ENCODE measurements around the gene DPYD.

The DPYD gene

DNA sequence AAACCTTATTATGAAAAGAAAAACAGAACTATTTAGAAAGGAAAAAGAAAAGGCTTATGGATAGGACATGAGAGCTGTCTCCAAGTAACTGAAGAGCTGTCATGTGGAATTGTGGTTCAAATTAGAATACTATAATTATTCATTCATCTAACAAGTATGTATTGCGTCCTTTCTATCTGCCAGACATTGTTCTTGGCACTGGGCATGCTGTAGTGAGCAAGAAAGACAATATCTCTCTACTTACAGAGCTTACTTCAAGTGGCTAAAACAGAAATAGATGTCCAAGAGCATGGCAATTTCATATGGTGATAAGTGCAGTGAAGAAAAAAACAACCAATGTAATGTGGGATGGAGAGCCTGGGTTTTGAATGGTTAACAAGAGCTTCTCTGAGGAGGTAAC, 413.0 kb downstream of the DPYD start:
- no peak for DNase-seq

DNA sequence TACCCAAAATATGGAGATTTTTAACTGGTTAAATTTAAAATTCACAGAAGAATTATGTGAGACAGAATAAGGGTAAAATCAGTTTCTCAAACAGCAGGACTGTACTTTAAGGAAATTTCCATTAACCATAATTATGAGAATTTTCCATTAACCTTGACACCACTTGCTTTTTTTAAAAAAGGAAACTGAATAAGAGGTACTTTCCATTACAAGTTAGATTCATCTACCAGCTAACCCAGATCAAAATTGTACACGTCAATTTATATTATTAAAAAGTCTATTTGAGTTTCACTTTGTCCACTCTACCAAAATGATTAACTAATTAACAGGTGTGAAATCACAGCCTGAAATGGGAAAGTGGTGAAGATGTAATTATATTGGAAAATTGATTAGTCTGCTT, 414.5 kb downstream of the DPYD start:
- no peak for DNase-seq

DNA sequence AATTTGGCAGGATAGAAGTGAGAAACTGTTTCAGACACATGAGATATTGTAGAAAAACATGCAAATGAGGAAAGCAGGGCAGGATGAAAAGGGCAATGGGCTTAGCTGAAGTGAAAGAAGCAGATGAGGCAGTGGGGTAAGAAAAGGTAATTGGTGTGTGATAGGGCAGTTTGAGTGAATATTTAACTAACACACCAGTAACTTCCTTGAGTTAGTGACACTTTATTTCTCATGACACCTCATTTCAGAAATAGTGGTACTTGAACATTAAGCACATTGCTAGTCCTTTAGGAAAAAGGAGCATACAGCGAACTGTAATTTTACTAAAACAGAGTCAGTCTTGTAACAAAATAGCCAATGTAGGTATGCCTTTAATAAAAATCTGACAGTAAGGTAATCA, 415.0 kb downstream of the DPYD start:
- DNase-seq, result no peak

DNA sequence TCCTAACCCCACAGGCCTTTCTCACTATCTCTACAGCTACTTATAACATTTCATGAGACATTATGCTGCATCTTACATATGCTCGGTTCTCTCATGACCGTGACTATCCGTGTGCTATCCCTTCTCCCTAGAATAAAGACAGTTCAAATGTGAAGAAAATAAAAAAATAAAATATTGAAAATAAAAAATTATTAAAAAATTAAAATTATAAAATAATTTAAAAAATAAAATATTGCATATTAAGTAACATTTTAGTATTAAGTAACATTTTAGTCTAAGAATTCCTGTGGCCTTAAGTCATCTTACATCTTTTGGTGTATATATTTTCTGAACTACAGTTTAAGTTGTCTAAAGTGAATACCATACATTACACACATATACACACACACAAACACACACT, 415.5 kb downstream of the DPYD start:
- DNase-seq, result no peak

DNA sequence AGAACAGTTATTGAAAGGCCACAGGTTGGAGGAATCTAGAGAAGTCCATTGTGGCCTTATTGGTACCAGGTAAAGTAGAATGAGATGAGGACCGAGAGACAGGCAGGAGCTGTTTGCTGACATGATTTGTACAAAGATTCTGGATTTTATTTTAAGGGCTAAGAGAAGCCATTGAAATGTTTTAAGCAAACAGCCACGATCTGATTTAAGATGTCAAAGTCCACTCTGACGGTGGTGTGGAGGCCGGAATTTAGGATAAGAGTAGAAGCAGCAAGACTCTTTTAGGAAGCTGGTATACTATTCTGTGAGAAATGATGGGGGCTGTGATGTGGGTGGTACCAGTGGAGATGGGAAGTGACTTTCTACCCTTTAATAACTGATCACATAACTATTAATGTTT, 418.5 kb downstream of the DPYD start:
- DNase-seq, result no peak

DNA sequence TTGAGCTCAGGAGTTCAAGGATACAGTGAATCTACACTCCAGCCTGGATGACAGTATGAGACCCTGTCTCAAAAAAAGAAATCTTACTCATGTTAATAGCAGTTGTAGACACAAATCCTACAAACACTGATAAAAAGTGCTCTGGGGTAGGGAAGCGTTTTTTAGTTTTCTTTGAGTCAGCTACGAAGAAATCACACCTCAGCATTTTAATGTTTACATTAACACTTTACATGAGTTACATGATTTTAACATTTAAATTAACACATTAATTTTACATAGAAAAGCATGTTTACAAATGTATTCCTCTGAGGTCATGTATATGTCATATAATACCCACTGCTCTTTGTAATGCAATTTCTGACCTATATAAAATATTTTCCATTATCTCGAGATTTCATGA, 419.2 kb downstream of the DPYD start:
- DNase-seq, result no peak

DNA sequence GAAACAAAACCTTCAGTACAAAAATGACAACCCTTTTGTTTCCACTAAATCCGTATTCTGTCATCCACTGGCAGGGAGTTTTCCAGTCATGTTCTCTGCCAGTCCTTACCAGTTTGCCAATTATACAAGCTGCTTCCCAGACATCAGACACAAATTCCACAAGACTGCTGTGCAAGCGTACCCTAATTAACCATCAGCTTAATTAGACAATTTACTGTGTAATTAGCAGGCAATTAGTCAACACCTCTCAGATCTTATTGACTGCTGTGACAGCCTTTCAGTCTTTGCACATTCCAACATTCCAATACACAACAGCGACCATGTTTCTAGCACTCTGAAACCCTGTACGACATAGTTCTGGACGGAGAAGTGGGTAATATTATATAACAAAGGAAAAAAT, 420.1 kb downstream of the DPYD start:
- DNase-seq, result no peak

DNA sequence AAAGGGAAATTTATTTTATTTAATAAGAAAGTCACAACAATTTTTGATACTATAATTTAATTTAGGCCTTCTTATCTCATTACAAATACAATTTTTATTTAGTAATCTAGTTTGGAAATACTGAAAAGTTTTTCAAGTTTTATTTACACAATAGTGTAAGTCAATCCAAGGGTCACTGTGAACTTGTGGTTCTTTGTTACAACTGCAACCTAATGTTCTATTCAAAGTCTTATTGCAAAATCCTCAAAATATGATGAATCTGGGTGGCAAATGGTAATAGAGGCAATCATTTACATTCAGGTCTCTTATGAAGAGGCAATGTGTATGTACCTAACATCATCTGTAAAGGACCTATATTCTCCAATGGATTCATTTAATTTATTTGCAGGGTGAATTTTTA, 421.2 kb downstream of the DPYD start:
- no peak for DNase-seq

DNA sequence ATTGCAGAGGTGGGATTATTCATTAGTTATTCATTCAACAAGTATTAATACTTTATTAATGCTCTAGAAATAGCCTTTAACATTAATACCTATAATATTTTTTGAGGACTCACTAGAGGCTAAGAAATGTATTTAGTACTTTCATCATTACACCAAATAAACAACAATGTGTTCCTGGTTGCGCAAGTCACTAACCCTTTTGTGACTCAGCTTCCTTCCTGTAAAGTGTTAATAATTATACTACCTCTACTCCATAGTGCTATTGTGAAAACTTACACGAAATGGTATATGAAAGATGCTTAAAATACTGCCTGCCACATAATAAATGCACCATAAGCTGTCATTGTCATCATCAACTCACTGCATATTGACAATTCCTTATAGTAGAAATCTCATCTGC, 431.0 kb downstream of the DPYD start:
- DNase-seq, result no peak

DNA sequence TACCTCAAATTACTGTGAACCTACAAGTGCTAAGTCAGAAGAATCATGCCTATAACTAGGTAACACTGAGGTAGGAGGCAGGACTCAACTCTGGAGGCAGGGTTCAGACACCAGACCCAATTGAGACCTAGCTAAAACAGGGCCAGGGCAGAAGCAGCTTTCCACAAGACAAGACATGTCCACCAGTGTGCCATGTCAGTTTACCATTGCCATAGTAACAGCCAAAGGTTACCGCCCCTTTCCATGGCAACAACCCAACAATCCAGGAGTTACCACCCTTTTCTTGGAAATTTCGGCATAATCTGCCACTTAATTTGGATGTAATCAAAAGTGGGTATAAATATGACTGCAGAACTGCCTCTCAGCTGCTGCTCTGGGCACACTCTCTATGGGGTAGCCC, 432.3 kb downstream of the DPYD start:
- no peak for DNase-seq

DNA sequence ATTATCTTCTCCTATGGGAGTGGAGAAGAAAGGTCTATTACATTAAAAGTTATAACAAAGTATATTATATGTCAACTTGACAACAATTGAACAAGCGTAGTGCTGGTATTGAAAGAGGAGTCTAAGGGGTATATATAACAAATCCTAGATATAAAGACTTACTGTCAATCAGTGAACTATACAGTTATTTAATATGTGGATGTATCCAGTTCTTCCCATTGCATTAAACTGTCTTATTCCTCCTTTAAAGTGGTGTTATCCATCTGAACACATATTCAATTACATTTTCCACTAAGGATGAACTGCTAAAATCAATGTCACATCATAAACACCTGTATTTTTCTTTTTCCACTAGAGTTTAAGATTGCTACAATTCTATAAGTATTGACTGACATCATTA, 438.8 kb downstream of the DPYD start:
- no peak for DNase-seq

DNA sequence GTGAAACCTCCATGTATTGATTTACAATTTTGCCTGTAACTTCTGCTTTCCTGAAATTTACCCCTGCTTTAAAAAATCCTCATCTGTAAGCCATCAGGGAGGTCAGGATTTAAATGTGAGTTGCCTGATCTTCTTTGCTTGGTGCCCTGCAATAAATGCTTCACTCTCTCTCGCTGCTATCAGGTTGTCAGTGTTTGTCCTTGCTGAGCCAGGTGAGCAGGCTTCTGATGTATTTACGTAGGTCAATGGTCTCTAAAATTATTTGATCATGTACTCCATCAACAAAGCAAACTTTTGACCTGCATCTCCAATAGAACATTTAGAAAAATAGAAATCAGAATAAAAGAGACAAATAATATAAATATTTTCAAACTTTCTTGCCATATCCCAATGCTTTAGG, 453.4 kb downstream of the DPYD start:
- DNase-seq, result no peak

DNA sequence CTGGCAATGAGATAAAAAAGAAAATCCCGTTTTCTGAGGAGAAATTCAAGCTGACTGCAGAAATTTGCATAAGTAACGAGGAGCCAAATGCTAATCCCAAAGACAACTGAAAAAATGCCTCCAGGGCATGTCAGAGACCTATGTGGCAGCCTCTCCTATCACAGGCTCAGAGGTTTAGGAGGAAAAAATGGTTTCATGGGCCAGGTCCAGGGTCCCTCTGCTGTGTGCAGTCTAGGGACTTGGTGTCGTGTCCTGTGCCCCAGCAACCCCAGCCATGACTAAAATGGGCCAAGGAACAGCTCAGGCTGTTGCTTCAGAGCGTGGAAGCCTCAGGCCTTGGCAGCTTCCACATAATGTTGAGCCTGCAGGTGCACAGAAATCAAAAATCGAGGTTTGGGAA, 456.5 kb downstream of the DPYD start:
- DNase-seq, result no peak

DNA sequence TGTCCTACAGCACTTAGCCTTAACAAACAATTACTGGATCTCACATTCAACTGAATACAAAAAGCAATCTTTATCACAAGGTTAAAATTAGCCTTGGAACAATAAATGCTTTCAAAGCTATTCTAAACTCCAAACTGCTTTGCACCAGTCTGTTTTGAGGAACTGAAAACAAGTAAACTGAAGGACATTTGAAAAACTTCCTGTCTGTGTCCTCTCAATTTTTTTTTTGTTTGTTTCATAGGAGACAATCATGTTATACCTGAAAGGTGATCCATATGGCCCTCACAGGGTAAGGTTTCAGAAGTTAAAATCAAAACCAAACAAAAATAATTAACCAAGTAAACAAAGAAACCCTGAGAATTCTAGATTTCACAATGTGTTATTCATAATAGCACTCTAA, 459.1 kb downstream of the DPYD start:
- DNase-seq, result no peak

DNA sequence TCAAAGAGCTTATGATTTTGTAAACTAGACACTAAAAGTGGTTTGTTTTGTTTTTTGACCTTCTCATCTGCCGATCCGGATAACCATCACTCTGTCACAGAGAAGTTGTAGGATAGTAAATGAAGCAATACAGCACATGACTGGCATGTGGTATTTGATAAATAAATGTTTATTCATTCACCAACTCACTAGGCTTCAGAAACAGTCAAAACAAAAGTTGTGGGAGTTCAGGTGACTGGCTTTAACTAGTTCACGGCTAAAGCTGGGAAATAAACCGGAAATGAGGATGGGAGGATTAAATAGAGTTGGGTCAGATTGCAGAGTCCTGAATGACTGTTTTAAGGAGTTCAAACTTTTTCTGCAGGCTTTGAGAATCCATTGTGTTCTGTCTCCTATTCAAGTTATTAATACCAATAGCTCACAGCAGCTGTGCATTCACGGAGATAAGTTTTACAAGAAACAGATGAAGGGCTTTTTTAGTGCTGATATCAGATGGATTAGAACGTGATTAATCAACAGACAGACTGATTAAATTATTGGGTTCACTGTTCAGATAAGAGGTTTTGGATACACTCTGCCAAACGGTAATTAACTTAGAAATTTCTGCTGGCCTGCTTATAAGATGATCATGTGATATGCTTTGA, 463.3 kb downstream of the DPYD start:
- DNase-seq, result no peak

DNA sequence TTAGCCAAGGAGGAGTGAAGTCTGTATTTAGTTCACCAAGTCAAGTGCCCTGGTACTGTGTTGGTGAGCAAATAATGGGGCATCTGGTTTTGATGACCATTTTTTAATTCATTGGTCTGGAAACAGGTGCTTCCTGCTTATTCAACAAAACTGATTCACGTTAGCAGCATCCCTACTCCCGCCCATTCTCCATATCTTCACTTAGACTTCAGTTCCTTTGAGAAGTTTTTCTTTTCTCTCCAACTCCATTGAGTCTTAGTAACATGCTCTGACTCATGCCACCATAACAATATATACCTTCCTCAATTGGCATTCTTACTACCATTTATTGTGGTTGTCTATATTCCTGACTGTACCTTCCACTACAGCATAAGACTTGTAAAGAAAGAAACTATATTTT, 468.9 kb downstream of the DPYD start:
- DNase-seq, result no peak

DNA sequence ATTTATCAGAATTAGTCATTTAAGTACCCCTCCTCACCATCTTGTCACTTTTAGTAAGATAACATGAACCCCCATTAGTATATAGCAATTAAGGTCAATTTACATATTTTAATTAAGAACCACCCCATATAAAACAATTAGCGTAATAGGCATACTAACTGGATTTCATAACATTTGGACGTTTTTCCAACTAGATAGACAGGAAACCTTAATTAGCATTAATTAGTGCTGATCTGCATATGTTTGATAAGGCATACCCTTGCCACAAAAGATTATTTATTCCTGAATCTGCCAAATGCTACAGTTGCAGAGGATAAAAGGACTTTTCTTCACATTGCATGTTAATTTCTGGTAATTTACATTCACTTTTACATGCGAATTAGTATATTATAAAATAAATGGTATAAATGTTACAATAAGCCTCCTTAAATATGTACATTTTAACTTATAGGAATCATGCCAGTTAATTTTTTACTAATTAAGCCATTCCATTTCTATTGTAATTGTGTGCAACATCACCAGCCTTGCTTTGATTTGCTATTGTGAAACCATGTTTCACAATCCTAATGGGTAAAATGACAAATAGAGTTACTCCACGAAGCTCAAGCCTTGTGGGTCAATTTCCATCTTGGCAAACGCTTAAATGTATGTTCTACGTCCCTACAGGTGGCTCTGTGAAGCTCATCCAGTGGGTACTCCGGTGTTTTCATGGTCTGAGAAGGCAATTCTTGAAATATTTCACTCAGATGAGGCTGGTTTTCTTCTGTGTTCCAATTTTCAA, 469.6 kb downstream of the DPYD start:
- no peak for DNase-seq

DNA sequence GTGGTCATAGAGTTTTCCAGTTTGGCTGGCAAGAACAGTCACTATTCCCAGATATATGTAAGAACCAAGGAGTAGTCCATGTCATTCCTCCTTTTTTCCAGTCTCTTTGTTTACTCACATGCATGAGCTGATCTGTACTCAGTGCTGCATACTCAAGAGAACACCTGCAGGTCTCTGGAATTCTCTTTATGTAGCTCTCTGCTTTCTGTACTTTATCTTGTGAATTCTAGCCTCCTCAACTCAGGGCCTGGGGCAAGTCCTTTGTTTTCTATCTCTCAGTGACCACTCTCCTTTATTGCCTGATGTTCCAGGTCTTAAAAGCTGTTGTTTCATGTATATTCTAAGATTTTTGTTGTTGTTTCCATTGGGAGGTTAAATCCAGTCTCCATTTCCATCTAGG, 478.9 kb downstream of the DPYD start:
- no peak for DNase-seq

DNA sequence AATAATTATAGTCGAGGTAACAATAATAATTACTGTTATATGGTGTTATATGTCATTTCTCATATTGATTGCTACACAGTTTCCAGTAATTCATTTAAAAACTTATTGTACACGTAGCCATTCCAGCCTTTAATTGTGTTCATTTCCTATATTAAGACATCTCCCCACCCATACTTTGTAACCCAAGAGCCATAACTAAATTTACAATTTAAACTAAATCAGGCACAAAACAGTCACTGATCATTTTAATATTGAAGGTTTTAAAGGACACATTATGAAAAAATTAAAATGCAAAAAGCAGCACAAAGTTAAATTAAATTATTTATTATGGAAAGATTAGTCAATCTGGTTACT, 487.0 kb downstream of the DPYD start:
- no peak for DNase-seq

DNA sequence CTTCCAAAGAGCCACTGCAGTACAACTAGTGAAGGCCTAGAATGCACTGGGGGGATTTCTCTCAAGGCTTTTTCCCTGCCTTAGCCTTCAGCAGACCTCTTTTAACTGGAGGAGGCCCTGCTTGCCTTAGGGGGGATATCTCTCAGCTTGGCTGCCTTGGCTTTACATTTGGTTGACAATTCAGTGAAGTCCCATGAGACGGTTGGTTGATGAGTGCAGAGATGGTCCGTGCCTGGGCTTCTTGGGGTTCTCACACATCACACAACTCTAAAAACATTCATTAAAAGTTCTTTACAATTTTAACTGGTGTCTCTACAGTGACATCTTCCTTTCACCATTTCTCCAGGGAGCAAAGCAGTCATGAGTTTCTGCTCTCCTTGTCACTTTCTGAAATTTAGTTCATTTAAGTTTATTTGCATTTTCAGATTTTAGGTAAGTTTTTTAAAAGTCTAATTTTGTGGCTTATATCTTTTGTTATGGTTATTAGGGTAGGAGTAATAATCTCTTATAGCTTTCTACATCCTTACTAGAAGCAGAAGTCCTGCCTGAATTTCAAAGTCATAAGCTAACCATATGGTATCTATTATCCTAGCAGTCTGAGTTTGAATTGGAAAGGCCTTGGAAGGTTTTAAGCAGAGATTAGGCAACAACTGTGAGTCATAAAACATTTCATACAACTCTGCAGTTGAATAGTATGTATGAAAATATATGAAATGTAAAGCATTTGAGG, 487.6 kb downstream of the DPYD start:
- no peak for DNase-seq

DNA sequence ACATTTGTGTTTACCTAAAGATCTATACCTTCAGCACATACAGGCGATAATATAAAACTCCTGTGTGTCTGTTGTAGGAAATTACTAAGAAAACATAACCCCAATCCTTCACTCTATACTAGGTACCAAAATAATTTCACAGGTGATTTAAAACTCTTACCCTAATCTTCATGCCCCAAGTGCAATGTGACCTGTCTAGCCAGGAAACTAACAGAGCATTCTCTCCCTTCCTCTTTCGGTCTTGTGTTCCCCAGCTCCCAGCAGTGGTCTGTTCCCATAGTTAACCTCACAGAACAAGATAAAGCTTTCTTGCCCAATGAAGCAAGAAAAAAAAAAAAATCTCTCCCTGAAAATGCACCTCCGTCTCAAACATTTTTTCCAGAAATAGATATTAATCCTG, 493.5 kb downstream of the DPYD start:
- DNase-seq, result no peak

DNA sequence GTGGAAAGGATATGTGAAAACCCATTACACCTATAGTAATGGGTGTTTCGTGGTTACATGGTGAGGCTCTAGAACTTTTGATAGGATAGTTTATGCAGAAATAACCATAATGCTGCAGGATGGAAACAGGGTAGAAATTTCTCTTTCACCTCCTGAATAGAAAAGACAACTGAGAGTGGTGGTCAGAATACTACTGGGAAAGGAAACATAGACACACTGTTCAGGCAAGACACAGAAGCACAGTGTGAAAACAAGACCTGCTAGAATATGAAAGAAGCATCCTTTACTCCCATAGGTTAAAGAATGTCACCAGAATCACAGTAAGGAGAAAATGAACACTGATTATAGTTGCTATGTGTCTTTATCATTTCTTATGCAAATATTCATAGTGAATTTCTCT, 496.6 kb downstream of the DPYD start:
- no peak for DNase-seq

DNA sequence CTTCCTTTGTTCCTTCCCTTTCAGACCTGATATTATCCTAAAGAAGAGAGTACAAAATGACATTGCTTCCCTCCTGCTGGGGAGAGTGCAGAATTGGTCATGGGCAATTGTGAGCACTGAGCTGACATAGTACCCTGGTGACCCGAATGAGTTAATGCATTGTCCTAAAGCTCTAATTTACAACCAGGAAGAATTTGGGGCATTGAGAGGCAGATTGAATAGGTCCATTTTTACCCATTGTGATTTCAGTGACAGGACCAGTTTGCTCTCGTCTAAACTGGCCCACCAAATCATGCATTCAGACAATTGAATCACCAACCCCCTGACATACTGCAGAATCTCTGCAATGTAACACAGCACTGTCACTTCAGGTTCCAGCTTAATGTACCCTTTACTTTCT, 497.4 kb downstream of the DPYD start:
- no peak for DNase-seq

DNA sequence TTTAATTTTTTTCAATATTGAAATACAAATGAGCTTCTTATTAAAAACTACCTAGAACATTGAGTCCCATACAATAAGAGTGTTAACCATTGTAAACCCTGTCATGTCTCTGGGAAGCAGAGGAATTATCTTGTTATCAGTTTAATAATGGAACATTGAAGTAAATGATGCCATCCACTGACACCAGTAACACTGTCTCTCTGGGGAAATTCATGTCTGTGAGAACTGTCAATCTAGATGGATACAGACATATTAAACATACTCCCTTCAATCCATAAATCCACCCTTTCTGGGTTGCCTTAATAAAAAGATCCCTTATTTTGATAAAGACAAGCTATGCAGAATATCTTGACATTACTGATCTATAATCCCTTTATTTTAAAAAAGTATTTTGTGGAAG, 503.2 kb downstream of the DPYD start:
- no peak for DNase-seq
